GM19395 (cell line): Measurements from ENCODE around the gene CDNF.
"Not testable (repeated sequence)": the region's sequence is repeated elsewhere in the genome, so short reads cannot be mapped to it uniquely, and the experiment has no call there.

Experiments used
- ATAC-seq: cut with Tn5 transposase; IDR thresholded peaks from one replicate; pipeline ENCODE4 v1.9.1; 2021; ENCODE audit warnings: mild to moderate bottlenecking, moderate library complexity; ENCODE audit not compliant: unreplicated experiment

The CDNF gene

DNA sequence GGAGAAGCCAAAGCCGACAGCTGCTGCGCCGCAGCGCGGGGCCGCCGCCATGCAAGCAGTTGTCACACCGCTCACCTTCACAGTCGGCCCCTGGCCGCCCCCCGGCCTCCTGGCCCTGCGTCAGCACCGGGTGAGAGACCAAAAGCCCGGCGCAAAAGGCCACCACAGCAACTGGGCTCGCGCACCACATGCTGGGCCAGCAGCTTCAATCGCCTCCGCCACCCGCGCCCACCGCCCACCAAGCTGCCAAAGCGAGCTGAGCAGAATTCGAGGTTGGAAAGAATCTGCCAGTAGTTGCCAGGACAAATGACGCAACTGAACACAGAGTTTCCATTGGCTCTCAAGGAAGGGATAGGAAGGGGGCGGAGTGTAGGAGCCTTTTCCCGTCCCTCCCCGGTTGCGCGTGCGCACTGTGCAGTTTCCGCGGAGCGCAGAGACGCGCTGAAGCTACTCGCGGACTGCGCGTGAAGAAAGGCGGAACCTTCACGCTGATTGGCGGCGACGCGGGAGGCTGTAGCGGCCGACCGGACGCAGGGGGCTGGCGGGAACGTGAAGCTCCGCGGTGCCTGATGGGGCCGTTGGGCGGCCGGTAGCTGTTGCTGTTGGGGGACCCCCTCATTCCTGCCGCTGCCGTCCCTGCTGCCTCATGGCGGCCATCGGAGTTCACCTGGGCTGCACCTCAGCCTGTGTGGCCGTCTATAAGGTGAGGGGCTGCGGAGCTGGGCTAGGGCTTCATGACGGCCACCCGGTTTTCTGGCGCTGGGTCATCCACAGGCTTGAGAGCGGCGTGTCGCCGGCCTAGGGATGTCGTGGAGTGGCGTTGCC is at the start of gene CDNF, which contains the start of the genes HSPA14 and MSANTD7:
CDNF (minus strand) TSS at position 281 of the 825 bp plus-strand sequence; CDS start at position 190, 91 bp downstream.
HSPA14 (plus strand) TSS at position 550 of the 825 bp plus-strand sequence; CDS start at position 647, 97 bp downstream.
MSANTD7 (plus strand) TSS at position 550 of the 825 bp plus-strand sequence. CDS start 3,979 bp downstream, outside the sequence.
- ATAC-seq = peak; percentile 91

GRCh38 chr10:14884082-14884481 is 46.2 kb upstream of the CDNF start:
- ATAC-seq = no peak

DNA sequence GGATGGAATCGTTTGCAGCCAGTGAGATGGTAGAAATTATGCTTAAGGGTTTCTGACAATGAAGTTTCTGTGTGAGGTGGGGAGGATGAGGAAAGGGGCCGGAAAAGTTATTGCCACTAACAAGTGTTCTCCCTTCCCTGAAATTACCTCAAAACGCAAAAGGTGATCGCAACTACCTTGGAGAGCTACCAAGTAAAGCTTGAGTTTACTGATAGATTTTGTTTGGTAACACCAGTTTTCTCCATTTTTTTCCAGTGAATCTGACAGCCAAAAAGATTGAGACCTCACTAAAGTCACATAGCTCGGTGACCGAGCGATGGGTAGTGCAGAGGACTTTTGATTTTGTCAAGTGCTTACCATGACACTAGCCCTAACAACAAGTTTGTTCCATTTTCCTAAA is 42.4 kb upstream of the CDNF start:
- ATAC-seq = no peak

DNA sequence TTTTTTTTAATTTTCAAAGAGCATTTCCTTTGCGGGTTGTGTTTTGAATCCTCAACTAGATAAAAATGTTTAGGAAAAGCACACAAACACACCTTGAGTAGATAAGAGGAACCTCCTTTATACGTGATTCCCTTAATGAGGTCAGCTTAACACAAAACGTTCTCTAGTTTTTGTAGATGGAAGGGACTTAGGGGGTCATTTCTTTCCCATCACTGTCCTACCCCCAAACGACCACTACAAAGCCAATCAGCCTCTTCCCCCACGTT is 42.0 kb upstream of the CDNF start:
- ATAC-seq = no peak

- ATAC-seq = peak; percentile 22
Measured at GRCh38 chr10:14879124-14879927, 41.5 kb upstream of the CDNF start.

GRCh38 chr10:14878266-14879123 is 40.7 kb upstream of the CDNF start, which contains the start of gene SUV39H2:
TSS of gene SUV39H2 (plus strand) at chr10:14878866. CDS start at chr10:14878889, 23 bp downstream.
- ATAC-seq = peak; percentile 88

- no peak for ATAC-seq
Measured at GRCh38 chr10:14876764-14877163, 38.9 kb upstream of the CDNF start.

- ATAC-seq = no peak
Measured at GRCh38 chr10:14875941-14876340, 38.1 kb upstream of the CDNF start.

DNA sequence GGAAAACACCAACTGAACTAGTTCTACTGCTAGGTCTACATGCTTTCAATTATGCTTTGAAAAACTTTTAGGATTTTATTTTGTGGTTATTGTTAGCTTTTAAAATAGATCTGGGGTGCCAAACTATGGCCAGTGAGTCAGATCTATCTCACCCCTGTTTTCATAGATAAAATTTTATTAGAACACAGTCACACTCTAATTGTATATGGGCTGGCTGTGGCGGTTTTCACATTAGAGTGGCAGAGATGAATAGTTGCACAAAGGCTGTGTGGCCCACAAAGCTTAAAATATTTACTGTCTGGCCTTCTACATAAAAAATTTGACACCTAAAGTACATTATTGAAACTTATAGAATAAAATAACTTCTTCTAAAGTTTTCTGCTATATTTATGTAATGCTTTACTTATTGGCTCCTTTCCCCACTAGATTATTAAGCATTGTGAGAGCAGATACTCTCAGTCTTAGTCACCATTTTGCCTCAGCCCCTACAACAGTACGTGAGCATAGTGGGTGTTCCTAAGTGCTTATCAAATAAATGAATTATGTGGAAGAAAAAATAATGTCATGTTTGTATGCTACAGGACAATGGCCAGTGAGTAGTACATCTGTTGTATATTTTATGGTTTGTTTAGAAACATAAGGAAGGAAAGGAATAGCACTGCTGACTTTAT is 35.4 kb upstream of the CDNF start:
- ATAC-seq = peak; percentile 59

GRCh38 chr10:14864871-14865270 is 27.0 kb upstream of the CDNF start:
- not testable (repeated sequence) for ATAC-seq

DNA sequence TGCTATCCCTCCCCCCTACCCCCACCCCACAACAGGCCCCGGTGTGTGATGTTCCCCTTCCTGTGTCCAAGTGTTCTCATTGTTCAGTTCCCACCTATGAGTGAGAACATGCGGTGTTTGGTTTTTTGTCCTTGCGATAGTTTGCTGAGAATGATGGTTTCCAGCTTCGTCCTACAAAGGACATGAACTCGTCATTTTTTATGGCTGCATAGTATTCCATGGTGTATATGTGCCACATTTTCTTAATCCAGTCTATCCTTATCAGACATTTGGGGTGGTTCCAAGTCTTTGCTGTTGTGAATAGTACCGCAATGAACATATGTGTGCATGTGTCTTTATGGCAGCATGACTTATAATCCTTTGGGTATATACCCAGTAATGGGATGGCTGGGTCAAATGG is 26.6 kb upstream of the CDNF start:
- ATAC-seq = not testable (repeated sequence)

DNA sequence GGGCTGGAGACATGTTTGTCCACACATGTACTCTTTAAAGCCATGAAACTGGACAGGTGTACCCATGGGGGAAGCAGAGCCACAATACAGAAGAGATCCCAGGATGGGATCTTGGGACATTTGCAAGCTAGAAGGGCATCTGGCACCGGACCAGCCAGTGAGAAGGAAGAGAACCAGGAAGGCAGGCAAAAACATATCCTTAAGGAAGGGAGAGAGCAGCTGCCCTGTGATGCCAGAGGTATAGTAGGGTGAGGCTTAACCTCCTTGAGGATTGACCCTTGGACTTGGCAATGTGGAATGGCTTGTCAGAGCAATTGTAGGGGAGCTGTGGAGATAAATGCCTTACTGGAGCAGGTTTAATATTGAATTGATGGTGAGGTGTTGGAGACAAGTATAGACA is 23.0 kb upstream of the CDNF start:
- no peak for ATAC-seq

- ATAC-seq = no peak
Measured at GRCh38 chr10:14859775-14860174, 21.9 kb upstream of the CDNF start.

- no peak for ATAC-seq
Measured at GRCh38 chr10:14859043-14859442, 21.2 kb upstream of the CDNF start.

GRCh38 chr10:14858338-14858960 is 20.6 kb upstream of the CDNF start:
- ATAC-seq = no peak

DNA sequence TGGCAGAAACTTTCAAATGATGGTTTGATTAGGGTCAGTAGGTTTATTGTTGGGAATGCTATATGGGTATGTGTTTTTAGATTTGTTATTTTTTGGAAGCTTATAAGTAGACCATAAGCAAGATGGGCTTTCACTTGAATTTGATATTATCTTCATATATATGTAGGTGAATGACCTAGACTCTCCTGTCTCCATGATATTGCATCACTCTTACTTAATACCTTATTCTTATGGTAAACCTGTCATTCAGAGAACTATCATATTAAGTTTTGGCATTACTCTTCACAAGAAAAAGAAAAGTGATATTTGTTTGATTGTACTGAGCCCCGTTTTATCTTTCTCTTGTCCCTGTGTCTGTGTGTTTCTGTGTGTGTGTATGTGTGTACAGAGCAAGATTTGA is 17.6 kb upstream of the CDNF start:
- ATAC-seq = no peak

DNA sequence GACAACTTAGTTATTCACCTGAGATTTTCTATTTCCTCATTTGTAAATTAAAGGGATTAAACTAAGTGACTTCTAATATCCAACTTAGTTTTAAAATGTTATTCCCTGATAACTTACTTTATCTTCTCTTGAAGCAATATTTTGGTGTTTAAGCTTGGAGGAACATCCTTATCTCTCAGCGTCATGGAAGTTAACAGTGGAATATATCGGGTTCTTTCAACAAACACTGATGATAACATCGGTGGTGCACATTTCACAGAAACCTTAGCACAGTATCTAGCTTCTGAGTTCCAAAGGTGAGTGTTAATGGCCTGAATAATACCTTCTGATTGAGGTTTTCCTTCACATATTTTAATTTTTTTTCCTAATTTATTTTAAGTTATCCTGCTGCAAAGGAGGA is 14.4 kb upstream of the CDNF start:
- ATAC-seq = no peak

- no peak for ATAC-seq
Measured at GRCh38 chr10:14844948-14845347, 7.1 kb upstream of the CDNF start.

- ATAC-seq = no peak
Measured at GRCh38 chr10:14843327-14843988, 5.6 kb upstream of the CDNF start.
